ENCODE measurements around the gene PES1. TPM values are rescaled to one million over a fixed set of nuclear protein-coding genes. Genes with fewer than 3 reads are reported as not detected.
"Not testable (repeated sequence)": the region's sequence is repeated elsewhere in the genome, so short reads cannot be mapped to it uniquely, and the experiment has no call there.

The PES1 gene
- total RNA-seq, 1 experiment from 2014 or later = 110 TPM

- H3K9me2 ChIP-seq (replicated peaks; ENCODE audit: insufficient read depth, low read length) = no peaks in the 10 kb centered on the region
- no peaks in the 10 kb centered on the region for H3K27me3 ChIP-seq (ENCODE audit: low read length)
- no peak overlapping the region for H3K27ac ChIP-seq (ENCODE audit: low read length)
- no peaks in the 10 kb centered on the region for H3K9me3 ChIP-seq (ENCODE audit: low read length)
- DNase-seq = no peak
- no peaks in the 10 kb centered on the region for H3K4me1 ChIP-seq (ENCODE audit: low read length)
- 0 out of 2 replicates have a peak, but pooled peaks cover 10% of the 10 kb centered on the region for H4K20me1 ChIP-seq (ENCODE audit: insufficient read depth, low read depth, low read length)
- no peak overlapping the region for H2AFZ ChIP-seq (ENCODE audit: low read length)
- no peak overlapping the region for H3K4me3 ChIP-seq (ENCODE audit: low read length)
- H3K79me2 ChIP-seq (ENCODE audit: low read length) = no peaks in the 10 kb centered on the region
- no peak overlapping the region for H3K9ac ChIP-seq (ENCODE audit: low read length)
- no peak overlapping the region for H3K4me2 ChIP-seq (ENCODE audit: low read depth, low read length, poor library complexity, severe bottlenecking)
- no peaks in the 10 kb centered on the region for H3K36me3 ChIP-seq (ENCODE audit: insufficient read depth, low read length)
Observed at GRCh38 chr22:30569674-30570202, 22.0 kb downstream of the PES1 start.

- Histone ChIP-seq H3K9me3 (ENCODE audit: low read length) (no peaks in the 10 kb centered on the region), H3K9ac (ENCODE audit: low read length) (no peak overlapping the region), H3K4me3 (ENCODE audit: low read length) (no peak overlapping the region), H3K4me1 (ENCODE audit: low read length) (no peaks in the 10 kb centered on the region), H3K27ac (ENCODE audit: low read length) (no peak overlapping the region), H3K27me3 (ENCODE audit: low read length) (no peaks in the 10 kb centered on the region), H3K9me2 (replicated peaks; ENCODE audit: insufficient read depth, low read length) (no peaks in the 10 kb centered on the region), H3K36me3 (ENCODE audit: insufficient read depth, low read length) (no peaks in the 10 kb centered on the region), H3K79me2 (ENCODE audit: low read length) (no peaks in the 10 kb centered on the region), H4K20me1 (ENCODE audit: insufficient read depth, low read depth, low read length) (0 out of 2 replicates have a peak, but pooled peaks cover 8% of the 10 kb centered on the region), H2AFZ (ENCODE audit: low read length) (no peak overlapping the region), H3K4me2 (ENCODE audit: low read depth, low read length, poor library complexity, severe bottlenecking) (no peak overlapping the region)
- no peak for DNase-seq
Observed at GRCh38 chr22:30568137-30568805, 23.4 kb downstream of the PES1 start.

GRCh38 chr22:30567277-30567676 lies 24.4 kb downstream of the PES1 start:
- H4K20me1 ChIP-seq (ENCODE audit: insufficient read depth, low read depth, low read length); H3K4me3 ChIP-seq (ENCODE audit: low read length): not testable (repeated sequence)

GRCh38 chr22:30566125-30566524 lies 25.6 kb downstream of the PES1 start:
- no peaks in the 10 kb centered on the region for H3K27me3 ChIP-seq (ENCODE audit: low read length)
- no peak overlapping the region for H3K9ac ChIP-seq (ENCODE audit: low read length)
- no peaks in the 10 kb centered on the region for H3K79me2 ChIP-seq (ENCODE audit: low read length)
- no peaks in the 10 kb centered on the region for H4K20me1 ChIP-seq (ENCODE audit: insufficient read depth, low read depth, low read length)
- no peaks in the 10 kb centered on the region for H3K4me1 ChIP-seq (ENCODE audit: low read length)
- H3K9me2 ChIP-seq (replicated peaks; ENCODE audit: insufficient read depth, low read length) = no peaks in the 10 kb centered on the region
- H3K27ac ChIP-seq (ENCODE audit: low read length) = no peak overlapping the region
- H3K4me2 ChIP-seq (ENCODE audit: low read depth, low read length, poor library complexity, severe bottlenecking) = no peak overlapping the region
- no peak for DNase-seq
- no peaks in the 10 kb centered on the region for H3K36me3 ChIP-seq (ENCODE audit: insufficient read depth, low read length)
- H2AFZ ChIP-seq (ENCODE audit: low read length) = no peak overlapping the region
- no peak overlapping the region for H3K4me3 ChIP-seq (ENCODE audit: low read length)
- H3K9me3 ChIP-seq (ENCODE audit: low read length) = no peaks in the 10 kb centered on the region

More at GRCh38 chr22:30567277-30567676, 24.4 kb downstream of the PES1 start:
- H2AFZ ChIP-seq (ENCODE audit: low read length); H3K36me3 ChIP-seq (ENCODE audit: insufficient read depth, low read length); H3K9me2 ChIP-seq (replicated peaks; ENCODE audit: insufficient read depth, low read length); H3K9ac ChIP-seq (ENCODE audit: low read length); H3K27me3 ChIP-seq (ENCODE audit: low read length); H3K9me3 ChIP-seq (ENCODE audit: low read length); H3K79me2 ChIP-seq (ENCODE audit: low read length); DNase-seq; H3K27ac ChIP-seq (ENCODE audit: low read length); H3K4me2 ChIP-seq (ENCODE audit: low read depth, low read length, poor library complexity, severe bottlenecking); H3K4me1 ChIP-seq (ENCODE audit: low read length): not testable (repeated sequence)

GRCh38 chr22:30565341-30565740 lies 26.4 kb downstream of the PES1 start:
- Histone ChIP-seq H3K4me1 (ENCODE audit: low read length) (no peaks in the 10 kb centered on the region), H3K9me2 (replicated peaks; ENCODE audit: insufficient read depth, low read length) (no peaks in the 10 kb centered on the region), H3K4me2 (ENCODE audit: low read depth, low read length, poor library complexity, severe bottlenecking) (no peak overlapping the region), H4K20me1 (ENCODE audit: insufficient read depth, low read depth, low read length) (no peaks in the 10 kb centered on the region), H3K79me2 (ENCODE audit: low read length) (no peaks in the 10 kb centered on the region), H3K27me3 (ENCODE audit: low read length) (no peaks in the 10 kb centered on the region), H2AFZ (ENCODE audit: low read length) (no peak overlapping the region), H3K27ac (ENCODE audit: low read length) (no peak overlapping the region), H3K4me3 (ENCODE audit: low read length) (no peak overlapping the region), H3K9ac (ENCODE audit: low read length) (no peak overlapping the region), H3K36me3 (ENCODE audit: insufficient read depth, low read length) (no peaks in the 10 kb centered on the region), H3K9me3 (ENCODE audit: low read length) (no peaks in the 10 kb centered on the region)
- no peak for DNase-seq

GRCh38 chr22:30564761-30565119 lies 27.0 kb downstream of the PES1 start:
- Histone ChIP-seq H3K9ac (ENCODE audit: low read length) (no peak overlapping the region), H3K79me2 (ENCODE audit: low read length) (no peaks in the 10 kb centered on the region)

GRCh38 chr22:30564045-30564760 lies 27.5 kb downstream of the PES1 start:
- H3K9me2 ChIP-seq (replicated peaks; ENCODE audit: insufficient read depth, low read length) = no peaks in the 10 kb centered on the region
- H3K4me2 ChIP-seq (ENCODE audit: low read depth, low read length, poor library complexity, severe bottlenecking) = no peak overlapping the region
- no peaks in the 10 kb centered on the region for H3K4me1 ChIP-seq (ENCODE audit: low read length)
- no peaks in the 10 kb centered on the region for H4K20me1 ChIP-seq (ENCODE audit: insufficient read depth, low read depth, low read length)
- no peak for DNase-seq
- no peak overlapping the region for H3K4me3 ChIP-seq (ENCODE audit: low read length)
- H3K36me3 ChIP-seq (ENCODE audit: insufficient read depth, low read length) = no peaks in the 10 kb centered on the region
- H3K27ac ChIP-seq (ENCODE audit: low read length) = no peak overlapping the region
- H3K27me3 ChIP-seq (ENCODE audit: low read length) = no peaks in the 10 kb centered on the region
- H3K9me3 ChIP-seq (ENCODE audit: low read length) = no peaks in the 10 kb centered on the region
- H2AFZ ChIP-seq (ENCODE audit: low read length) = no peak overlapping the region
- H3K9ac ChIP-seq (ENCODE audit: low read length) = no peak overlapping the region
- no peaks in the 10 kb centered on the region for H3K79me2 ChIP-seq (ENCODE audit: low read length)

More at GRCh38 chr22:30564761-30565119, 27.0 kb downstream of the PES1 start:
- Histone ChIP-seq H3K9me2 (replicated peaks; ENCODE audit: insufficient read depth, low read length) (no peaks in the 10 kb centered on the region), H3K36me3 (ENCODE audit: insufficient read depth, low read length) (no peaks in the 10 kb centered on the region), H3K4me3 (ENCODE audit: low read length) (no peak overlapping the region), H3K4me2 (ENCODE audit: low read depth, low read length, poor library complexity, severe bottlenecking) (no peak overlapping the region), H3K27me3 (ENCODE audit: low read length) (no peaks in the 10 kb centered on the region), H4K20me1 (ENCODE audit: insufficient read depth, low read depth, low read length) (no peaks in the 10 kb centered on the region), H3K27ac (ENCODE audit: low read length) (no peak overlapping the region), H3K4me1 (ENCODE audit: low read length) (no peaks in the 10 kb centered on the region), H3K9me3 (ENCODE audit: low read length) (no peaks in the 10 kb centered on the region), H2AFZ (ENCODE audit: low read length) (no peak overlapping the region)
- no peak for DNase-seq

- no peaks in the 10 kb centered on the region for H3K9me2 ChIP-seq (replicated peaks; ENCODE audit: insufficient read depth, low read length)
- no peaks in the 10 kb centered on the region for H3K4me1 ChIP-seq (ENCODE audit: low read length)
- no peak overlapping the region for H3K27ac ChIP-seq (ENCODE audit: low read length)
- no peak overlapping the region for H3K4me2 ChIP-seq (ENCODE audit: low read depth, low read length, poor library complexity, severe bottlenecking)
- H3K79me2 ChIP-seq (ENCODE audit: low read length) = no peaks in the 10 kb centered on the region
- no peaks in the 10 kb centered on the region for H4K20me1 ChIP-seq (ENCODE audit: insufficient read depth, low read depth, low read length)
- no peak for DNase-seq
- no peaks in the 10 kb centered on the region for H3K27me3 ChIP-seq (ENCODE audit: low read length)
- no peaks in the 10 kb centered on the region for H3K9me3 ChIP-seq (ENCODE audit: low read length)
- no peaks in the 10 kb centered on the region for H3K36me3 ChIP-seq (ENCODE audit: insufficient read depth, low read length)
- no peak overlapping the region for H3K9ac ChIP-seq (ENCODE audit: low read length)
- H3K4me3 ChIP-seq (ENCODE audit: low read length) = no peak overlapping the region
- H2AFZ ChIP-seq (ENCODE audit: low read length) = no peak overlapping the region
Observed at GRCh38 chr22:30562366-30562765, 29.3 kb downstream of the PES1 start.
